ENCODE measurements around the gene ASB16.
"Not testable (repeated sequence)": the region's sequence is repeated elsewhere in the genome, so short reads cannot be mapped to it uniquely, and the experiment has no call there.

The ASB16 gene, protein sequence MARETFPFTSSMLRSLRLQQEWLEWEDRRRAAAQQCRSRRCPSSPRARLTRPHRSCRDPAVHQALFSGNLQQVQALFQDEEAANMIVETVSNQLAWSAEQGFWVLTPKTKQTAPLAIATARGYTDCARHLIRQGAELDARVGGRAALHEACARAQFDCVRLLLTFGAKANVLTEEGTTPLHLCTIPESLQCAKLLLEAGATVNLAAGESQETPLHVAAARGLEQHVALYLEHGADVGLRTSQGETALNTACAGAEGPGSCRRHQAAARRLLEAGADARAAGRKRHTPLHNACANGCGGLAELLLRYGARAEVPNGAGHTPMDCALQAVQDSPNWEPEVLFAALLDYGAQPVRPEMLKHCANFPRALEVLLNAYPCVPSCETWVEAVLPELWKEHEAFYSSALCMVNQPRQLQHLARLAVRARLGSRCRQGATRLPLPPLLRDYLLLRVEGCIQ

DNA sequence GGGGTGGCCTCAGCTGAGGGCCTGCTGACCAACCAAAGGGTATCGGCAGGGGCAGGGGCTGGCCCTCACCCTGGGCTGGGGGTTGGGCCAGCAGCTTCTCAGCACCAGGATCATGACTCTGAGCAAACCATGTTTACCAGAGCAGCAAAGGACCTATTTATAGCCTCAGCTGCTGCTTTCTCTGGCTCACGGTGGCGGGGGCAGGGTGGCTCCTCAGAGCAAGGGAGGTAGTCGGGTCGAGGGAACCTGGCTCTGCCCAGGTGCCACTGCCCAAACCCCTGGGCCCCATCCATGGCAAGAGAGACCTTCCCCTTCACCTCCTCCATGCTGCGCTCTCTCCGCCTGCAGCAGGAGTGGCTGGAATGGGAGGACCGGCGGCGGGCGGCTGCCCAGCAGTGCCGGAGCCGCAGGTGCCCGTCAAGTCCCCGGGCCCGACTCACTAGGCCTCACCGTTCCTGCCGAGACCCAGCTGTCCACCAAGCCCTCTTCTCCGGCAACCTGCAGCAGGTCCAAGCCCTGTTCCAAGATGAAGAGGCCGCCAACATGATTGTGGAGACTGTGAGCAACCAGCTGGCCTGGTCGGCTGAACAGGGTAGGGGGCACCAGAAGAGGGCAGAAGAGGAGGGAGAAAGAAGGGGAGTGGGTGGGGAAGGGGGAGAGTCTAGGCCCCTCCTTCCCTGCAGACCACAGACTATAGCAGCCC lies at the start of gene ASB16:
ASB16 (plus strand) TSS at position 206 of the 703 bp plus-strand sequence; CDS start at position 292, 86 bp downstream.
- no peak for DNase-seq

DNA sequence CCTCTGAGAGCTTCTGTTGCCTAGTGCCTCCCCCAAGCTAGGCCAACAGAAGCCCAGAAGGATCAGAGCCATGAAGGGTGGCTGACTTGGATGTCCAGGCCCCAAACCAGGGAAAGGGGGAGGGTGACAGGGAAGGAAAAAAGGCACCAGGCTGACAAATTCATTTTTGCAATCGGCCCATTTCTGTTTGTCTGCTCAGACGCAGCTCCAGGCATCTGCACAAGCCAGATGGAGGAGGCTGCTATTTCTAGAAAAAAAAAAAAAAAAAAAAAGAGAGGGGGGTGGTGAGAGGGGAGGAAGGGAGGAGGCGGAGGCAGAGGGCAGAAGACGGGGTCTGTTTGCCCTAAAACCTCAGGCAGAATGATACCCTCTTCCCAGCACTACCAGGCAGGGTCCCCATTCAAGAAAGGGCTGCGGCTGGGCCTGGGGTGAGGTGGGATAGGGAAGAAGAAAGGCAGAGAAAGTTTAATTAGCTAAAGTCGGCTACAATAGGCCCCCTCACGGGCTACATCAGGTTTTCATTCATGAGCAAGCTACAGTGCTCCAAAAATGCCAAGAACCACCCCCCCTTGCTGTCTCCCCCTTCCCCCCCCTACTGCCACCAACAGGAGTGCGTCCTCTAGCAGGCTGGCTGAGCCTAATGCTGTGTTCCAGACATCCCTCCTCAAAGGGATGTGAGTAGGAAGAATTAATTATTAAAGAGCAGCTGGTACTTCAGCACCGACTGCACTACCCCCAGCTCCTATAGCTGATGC lies 49.5 kb upstream of the ASB16 start:
- DNase-seq: no peak

DNA sequence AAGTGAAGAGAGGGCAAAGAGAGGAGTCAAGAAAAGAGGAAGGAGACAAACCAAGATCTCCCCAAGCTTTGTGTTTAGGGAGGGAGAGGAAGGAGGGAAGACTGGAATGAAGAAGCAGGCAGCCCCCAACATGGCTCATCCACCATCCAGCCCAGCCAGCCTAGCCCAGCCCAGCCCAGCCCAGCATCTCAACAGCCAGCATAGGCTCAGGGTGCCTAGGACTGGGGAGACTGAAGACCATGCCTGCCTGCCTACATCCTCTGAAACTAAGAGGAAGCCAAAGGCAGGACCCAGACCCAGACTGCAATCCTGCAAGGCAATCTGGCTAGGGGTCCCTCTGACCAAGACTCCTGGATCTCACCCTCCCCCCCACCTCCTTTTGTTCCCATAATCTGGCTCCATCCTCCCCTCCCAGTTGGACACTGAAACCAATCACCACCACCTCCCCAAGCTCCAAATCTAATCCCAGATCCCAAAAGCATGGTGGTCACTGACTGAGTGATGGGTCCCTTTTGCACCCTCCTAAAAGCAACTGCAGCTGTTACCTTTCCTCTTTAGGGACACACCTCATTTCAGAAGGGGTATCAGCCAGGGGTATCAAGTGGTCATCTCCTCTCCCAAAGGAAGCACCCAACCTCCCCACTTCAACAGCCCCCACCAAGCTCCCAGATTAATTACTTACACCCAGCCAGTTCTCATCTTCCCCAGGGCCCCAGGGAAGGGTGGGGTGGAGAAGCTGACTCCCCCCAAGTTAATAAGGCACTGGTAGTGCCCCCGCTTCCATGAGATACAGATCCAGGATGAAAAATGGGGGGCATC lies 48.3 kb upstream of the ASB16 start:
- DNase-seq: no peak

- peak; percentile 21 for DNase-seq
Measured at GRCh38 chr17:44122816-44123355, 47.6 kb upstream of the ASB16 start.

DNA sequence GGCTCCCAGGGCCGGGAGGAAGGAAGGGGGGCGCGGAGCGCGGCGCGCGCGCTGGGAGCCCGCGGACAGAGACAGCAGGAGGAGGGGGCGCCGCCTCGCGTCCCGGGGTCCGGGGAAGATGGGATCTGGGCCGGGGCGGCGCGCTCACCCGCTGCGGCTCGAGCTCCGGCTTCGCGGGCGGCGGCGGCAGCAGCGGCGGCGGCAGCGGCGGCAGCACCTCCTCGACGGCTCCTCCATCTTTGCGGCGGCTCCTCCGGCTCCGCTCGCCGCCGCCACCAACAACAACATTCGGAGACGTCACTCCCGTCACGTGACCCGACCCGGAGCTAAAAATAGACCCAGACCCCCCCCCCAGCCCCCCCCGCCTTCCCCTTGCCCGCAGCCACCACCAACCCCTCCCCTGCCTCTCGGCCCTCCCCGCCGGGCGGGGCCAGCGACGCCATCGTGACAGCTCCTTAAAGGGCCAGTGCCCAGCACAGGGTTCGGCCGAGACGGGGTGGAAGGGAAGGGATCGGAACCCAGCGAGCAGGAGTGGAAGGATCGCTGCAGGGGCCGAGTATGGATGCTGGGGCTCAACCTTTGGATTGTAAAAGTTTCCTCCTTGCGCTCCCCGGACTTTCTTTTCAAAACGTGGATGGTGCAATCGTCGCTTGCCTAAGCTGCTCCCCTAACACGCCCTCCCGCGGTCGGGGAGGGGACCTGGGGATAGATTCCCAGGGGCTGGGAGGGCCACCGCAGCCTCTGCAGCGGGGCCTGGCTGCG lies 47.0 kb upstream of the ASB16 start, which contains the start of gene HDAC5:
HDAC5 (minus strand) TSS at position 286 of the 762 bp plus-strand sequence. CDS start 6,126 bp downstream, outside the sequence.
- peak; percentile 97 for DNase-seq

GRCh38 chr17:44124118-44124438 lies 46.4 kb upstream of the ASB16 start:
- no peak for DNase-seq

- no peak for DNase-seq
Measured at GRCh38 chr17:44128383-44128782, 42.1 kb upstream of the ASB16 start.

DNA sequence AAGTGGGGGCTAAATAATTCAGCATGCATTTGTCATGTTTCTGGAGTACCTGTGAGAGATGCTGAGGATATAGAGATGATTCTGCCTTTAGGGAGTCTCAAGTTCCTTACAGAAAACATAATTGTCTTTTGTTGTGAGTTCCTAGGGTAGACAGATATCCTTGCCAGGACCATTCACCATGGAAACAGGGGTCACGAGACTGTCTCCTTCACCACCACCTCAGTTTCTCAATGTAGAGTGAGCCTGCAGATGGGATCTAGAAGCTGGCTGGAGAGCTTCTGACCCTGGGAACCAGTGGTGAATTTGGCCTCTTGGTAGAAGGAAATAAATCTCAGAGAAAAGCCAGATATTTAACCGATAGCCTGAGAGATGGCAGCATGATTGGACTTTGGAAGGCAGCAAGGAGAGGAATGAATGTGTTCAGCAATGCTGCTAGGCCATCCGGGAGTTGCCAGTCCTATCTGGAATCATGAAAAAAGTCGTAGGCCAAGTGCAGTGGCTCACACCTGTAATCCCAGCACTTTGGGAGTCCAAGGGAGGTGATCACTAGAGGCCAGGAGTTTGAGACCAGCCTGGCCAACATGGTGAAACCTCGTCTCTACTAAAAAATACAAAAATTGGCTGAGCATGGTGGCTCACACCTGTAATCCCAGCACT lies 39.7 kb upstream of the ASB16 start:
- no peak for DNase-seq

GRCh38 chr17:44131372-44131771 lies 39.1 kb upstream of the ASB16 start:
- not testable (repeated sequence) for DNase-seq

DNA sequence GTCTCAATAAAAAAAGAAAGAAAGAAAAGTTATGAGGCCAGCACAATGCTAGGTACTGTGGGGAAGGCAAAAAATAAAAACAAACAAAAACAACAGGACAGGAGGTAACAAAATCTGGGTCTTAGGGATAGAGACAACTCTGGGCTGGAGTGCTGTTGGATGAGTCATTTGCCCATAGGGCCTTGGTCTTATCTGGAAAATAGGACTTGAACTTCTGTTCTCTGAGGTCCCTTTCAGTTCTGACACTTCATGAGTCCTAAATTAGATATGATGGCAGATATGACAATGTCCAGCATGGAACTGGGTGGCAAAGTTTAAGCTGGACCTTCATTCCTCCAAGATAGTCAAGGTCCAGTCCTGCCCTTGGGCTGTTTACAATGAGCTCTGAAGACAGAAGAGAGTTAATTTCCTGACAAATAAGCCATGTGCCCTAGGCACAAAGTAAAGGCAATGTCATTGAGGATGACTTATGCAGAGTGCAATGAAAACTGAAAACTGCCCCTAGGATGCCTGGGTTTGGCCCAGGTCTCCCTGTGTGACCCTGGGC lies 38.2 kb upstream of the ASB16 start:
- no peak for DNase-seq

GRCh38 chr17:44133918-44134476 lies 36.5 kb upstream of the ASB16 start:
- no peak for DNase-seq

GRCh38 chr17:44134752-44135568 lies 35.5 kb upstream of the ASB16 start:
- no peak for DNase-seq

GRCh38 chr17:44137891-44138709 lies 32.4 kb upstream of the ASB16 start:
- peak; percentile 82 for DNase-seq

- DNase-seq: not testable (repeated sequence)
Measured at GRCh38 chr17:44143921-44144320, 26.6 kb upstream of the ASB16 start.

GRCh38 chr17:44144966-44145739 lies 25.4 kb upstream of the ASB16 start:
- no peak for DNase-seq

DNA sequence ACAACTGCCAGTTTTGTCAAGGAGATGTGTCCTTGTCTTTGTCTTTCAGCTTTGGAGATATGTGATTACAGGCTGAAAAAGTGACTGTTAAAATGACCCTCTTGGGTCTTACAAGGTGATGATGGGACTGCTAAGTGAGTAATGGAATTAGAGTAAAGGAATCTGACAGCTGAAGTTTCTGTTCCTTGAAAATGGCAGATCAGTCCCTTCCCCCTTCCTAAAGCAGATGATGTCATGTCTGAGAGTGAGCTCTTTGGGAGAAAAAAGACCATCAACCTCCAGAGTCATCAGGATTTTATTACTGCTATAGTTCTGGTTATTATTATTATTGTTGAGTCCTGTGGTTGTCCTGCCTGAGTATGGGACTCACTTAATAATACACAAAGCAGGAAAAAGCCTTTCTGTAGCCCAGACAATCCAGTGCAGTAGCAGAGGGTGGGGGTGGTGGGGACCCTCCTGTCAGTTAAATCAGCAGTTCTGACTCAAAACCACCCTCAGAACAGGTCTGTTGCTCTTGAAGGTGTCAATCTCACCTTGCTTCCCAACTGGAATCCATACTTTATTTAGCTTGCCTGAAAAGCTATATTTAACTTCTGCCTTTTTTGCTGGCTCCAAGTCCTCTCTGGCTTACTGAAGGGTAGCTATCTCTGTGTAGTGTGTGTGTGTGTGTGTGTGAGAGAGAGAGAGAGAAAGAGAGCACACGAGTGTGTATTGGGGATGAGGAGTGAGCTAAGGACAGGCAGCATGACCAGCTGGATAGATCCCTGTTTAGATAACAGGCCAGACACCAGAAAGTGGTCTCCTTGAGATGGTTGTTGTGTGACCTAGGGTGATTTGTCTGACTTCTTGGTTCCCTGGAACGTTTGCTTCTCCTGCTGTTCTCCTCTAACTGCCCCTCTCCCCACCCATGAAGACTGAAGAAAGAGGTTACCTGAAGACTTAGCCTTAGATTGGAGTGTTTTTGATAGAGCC lies 23.8 kb upstream of the ASB16 start:
- no peak for DNase-seq

Data from stimulated activated CD4-positive, alpha-beta T cell treated with anti-CD3 and anti-CD28 coated beads, Interleukin-4, amount 100 ng/mL, for 24 hours (primary cell).